Measurements from ENCODE around the gene GNLY.
"Not testable (repeated sequence)": the region's sequence is repeated elsewhere in the genome, so short reads cannot be mapped to it uniquely, and the experiment has no call there.

The GNLY gene

GRCh38 chr2:85711578-85712060 lies 17.5 kb downstream of the GNLY start:
- no peak for DNase-seq

GRCh38 chr2:85712336-85712735 lies 18.2 kb downstream of the GNLY start:
- no peak for DNase-seq

- no peak for DNase-seq
These were observed 18.9 kb downstream of the GNLY start for GRCh38 chr2:85712849-85713612.

- no peak for DNase-seq
These were observed 19.7 kb downstream of the GNLY start for GRCh38 chr2:85713836-85714235.

- not testable (repeated sequence) for DNase-seq
These were observed 20.3 kb downstream of the GNLY start for GRCh38 chr2:85714421-85714820.

DNA sequence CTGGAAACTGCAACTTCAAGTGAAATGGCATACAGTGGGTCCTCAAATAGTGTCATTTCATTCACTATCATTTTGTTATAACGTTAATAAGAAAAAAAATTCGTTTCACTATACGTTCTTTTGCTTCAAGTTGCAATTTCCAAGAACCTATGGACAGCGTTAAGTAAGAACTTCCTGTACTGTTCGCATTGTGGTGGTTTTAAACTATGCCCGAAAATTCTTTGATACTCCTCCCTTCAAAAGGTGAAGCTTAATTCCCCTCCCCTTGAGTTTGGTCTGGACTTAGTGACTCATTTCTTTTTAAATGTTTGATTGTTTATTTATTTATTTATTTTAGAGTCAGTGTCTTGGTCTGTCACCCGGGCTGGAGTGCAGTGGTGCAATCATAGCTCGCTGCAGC lies 20.7 kb downstream of the GNLY start:
- DNase-seq, result no peak

DNA sequence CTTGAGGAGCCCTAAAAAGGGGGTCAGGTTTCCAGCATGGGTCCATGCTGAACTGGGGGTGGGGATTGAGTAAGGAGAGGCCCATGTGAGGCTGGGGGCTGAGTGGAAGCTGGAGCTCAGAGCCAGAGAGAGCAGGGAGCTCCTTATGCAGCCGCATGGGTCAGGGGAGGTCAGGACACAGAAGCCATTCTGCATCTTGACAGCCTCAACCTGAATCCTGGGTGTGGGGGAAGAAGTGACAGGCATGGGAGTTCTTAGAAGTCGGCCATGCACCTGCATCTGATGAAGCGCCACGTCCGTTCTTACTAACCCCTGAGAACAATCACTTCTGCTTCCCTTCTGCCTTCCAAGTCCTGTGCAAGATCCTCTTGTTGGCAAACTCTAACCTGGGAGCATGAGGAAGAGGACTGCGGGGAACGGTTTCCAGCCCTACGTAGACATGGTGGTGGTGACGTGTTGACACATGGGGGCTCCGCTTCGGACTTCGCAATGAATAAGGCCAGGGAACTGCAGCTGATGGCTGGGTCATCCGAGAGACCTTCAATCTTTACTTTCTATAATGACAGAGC lies 22.3 kb downstream of the GNLY start:
- no peak for DNase-seq

- no peak for DNase-seq
These were observed 23.3 kb downstream of the GNLY start for GRCh38 chr2:85717308-85718008.

GRCh38 chr2:85718009-85718391 lies 23.8 kb downstream of the GNLY start:
- DNase-seq, result peak in 1 of 2 donors; percentile 14

GRCh38 chr2:85718885-85719492 lies 24.8 kb downstream of the GNLY start:
- DNase-seq, result no peak

DNA sequence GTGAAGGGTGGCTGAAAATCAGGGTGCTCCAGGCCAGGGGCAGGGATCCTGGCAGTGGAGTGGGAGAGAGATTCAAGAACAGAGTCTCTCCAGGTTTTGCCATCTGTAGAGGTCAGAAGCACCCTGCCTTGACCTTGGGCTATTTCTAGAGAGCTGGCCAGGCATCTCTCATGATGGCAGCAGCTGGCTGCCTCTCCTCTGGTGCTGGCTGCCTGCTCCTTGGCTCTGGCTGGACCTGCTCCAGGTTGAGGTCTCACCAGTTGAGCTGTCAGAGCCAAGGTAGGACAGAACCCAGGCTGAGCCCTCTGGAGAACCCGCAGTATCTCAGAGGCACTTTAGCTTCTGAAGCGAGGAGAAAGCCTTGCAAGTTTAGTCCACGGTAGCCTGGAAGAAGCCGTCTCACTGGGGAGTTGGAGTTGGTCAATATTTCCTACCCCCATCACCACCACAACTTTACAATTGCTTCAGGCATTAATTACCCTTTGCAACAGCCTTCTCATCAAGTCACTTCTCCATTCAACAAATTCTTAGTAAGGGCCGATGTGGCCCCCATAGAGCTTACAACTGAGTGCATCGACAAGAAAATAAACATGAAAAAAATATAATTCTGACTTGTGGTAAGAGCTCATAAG lies 25.6 kb downstream of the GNLY start:
- no peak for DNase-seq

DNA sequence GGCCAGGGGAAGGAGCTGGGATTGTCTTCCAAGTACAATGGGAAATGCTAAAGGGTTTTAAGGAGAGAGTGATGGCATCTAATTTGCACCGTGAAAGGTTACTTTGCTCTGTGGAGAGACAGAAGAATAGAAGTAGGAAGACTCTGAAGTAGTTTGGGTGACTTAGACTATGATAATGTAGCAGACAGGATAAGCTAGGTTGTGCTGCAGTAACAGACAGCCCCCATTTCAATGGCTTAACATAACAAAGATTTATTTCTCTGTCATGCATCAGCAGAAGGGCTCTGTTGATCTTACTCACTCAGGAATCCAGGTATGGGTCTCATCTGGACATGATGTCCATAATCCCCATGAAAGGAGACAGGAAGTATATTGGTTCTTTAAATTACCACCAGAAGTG lies 26.4 kb downstream of the GNLY start:
- DNase-seq, result no peak

DNA sequence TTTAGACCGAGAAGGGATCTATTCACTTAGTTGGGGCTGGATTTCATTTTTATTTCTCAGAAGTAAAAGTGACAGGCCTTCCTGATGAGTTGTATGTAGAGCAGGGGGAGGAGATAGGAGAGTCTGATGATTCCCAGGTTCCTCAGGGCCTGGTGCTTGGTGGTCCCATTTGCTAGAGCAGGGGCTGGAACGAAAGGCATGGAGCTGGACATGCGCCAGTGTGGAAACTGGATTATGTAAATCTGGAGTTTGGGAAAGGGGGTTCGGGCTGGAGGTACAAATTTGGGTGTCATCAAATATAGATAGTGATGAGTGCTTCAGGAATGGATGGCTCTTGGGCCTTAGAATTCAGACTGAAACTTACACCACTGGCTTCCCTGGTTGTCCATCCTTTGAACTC lies 27.5 kb downstream of the GNLY start:
- no peak for DNase-seq

- no peak for DNase-seq
These were observed 28.4 kb downstream of the GNLY start for GRCh38 chr2:85722519-85722918.

GRCh38 chr2:85723707-85724360 lies 29.7 kb downstream of the GNLY start:
- no peak for DNase-seq

DNA sequence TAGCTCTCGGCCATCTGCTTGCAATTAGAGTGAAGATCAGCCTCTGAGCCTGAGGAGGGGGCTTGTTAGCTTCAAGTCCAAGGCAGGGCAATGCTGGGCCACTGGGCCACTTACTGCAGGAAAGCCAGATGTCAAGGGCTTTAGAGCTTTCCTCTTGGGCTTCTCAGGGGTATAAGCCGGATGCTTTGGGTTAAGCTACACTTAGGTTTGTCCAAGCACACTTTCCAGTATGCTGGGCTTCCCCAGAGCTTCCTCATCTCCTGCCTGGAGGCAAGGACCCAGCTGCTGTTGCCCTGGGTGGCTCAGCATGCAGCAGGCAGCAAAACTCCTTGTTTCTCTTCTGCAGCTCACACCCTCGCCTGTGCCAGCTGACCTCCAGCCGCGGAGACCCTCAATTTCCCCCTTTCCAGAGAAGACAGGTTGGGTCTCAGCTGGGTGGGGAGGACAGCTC lies 30.6 kb downstream of the GNLY start:
- DNase-seq, result no peak

DNA sequence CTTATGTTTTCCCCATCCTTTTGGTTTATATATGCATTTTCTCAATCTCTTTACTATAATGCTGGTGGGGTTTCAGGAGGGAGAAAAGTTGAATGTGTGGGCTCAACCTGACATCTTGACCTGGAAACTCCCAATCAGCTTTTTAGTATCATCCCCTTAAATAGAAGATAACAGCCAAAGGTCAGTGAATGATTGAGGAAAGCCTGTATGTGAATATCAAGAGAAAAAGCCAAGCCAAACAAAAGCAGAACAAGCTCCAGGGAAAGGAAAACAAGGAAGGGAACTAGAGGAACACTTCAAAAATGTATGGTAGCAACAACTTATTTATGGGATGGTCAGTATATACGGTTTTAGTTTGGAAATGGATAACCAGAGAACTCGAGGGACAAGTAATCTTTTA lies 31.3 kb downstream of the GNLY start:
- DNase-seq, result no peak

GRCh38 chr2:85727798-85728197 lies 33.6 kb downstream of the GNLY start:
- no peak for DNase-seq

- DNase-seq, result no peak
These were observed 34.2 kb downstream of the GNLY start for GRCh38 chr2:85728342-85728741.

- peak; percentile 23 to 45 for DNase-seq
These were observed 35.0 kb downstream of the GNLY start for GRCh38 chr2:85728883-85729824.

GRCh38 chr2:85729825-85730510 lies 35.8 kb downstream of the GNLY start:
- DNase-seq, result no peak

Measured in bone marrow (tissue), 2 donors.